HG02943 (cell line): ENCODE data around the gene MRPS5.

Source experiments
- ATAC-seq: cut with Tn5 transposase; IDR thresholded peaks from one replicate; pipeline ENCODE4 v1.9.1; 2021; ENCODE audit warnings: mild to moderate bottlenecking, low read depth, moderate library complexity; ENCODE audit not compliant: unreplicated experiment

The MRPS5 gene

DNA sequence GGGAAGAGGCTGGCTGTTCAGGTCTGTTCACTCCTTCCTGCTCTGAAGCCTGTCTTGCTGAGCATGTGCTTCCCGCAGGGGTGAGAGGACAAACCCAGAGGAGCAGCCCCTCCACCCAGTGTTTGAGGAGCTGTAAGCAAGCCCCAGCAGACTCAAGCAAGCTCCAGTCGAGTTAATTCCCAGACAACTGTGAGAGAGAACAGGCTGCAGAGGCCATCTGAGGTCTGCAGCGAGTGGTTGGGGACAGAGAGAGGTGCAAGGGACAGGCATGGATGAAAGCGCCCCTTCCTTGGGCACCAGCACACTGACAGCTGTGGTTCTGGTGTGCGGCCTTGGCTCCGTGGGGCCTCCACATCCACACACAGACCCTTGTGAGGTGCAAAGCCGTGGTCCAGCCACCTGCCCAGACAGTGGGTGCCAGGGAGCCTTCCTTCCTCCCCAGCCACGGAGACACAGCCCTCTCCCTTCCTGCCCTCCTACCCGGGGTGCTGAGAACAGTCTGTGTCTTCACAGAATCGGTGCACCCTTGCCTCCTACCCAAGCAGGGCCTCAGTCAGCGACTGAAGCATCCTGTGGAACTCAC, 59.9 kb downstream of the MRPS5 start:
- ATAC-seq = no peak

DNA sequence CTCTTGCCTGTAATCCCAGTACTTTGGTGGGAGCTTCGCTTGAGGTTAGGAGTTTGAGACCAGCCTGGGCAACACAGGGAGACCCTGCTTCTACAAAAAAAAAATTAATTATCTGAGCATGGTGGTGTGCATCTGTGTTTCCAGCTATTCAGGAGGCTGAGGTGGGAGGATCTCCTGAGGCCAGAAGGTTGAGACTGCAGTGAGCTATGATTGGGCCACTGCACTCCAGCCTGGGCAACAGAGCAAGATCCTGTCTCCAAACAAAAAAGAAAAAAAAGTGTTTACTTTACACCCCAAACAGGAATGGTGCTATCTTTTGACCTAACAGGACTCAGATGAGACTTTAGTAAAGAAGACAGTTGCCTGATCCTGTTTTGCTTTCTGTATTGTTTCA, 60.5 kb downstream of the MRPS5 start:
- no peak for ATAC-seq

DNA sequence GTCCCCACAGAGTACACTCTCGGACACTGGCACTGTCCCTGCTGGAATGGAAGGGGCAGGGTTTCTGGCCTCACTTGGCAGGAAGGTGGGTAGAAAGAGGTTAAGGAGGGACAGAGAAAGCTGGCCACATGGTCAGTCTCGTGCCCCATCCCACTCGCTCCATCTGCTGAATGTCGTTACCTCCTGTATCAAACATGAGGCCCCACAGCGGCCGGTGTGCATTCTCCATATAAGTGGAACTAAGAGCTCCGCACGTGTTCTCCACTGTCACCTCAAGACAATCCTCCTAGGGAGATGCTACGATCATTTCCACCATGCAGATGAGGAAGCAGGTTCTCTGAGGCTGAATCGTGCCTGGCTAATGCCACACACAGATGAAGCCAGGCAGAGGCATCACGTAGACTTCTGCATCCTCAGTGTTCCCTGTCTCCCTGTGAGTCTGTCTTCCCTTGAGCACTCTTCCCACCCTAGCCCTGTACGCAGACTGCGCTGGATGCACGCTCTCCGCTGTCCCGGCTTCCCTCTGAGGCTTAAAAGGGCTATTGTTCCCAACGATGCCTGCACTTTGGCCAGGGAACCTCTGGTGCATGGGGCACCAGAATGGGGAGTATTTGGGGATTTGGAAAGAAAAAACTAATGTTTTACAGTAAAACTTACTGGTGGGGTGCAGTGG, 61.0 kb downstream of the MRPS5 start:
- ATAC-seq = no peak

DNA sequence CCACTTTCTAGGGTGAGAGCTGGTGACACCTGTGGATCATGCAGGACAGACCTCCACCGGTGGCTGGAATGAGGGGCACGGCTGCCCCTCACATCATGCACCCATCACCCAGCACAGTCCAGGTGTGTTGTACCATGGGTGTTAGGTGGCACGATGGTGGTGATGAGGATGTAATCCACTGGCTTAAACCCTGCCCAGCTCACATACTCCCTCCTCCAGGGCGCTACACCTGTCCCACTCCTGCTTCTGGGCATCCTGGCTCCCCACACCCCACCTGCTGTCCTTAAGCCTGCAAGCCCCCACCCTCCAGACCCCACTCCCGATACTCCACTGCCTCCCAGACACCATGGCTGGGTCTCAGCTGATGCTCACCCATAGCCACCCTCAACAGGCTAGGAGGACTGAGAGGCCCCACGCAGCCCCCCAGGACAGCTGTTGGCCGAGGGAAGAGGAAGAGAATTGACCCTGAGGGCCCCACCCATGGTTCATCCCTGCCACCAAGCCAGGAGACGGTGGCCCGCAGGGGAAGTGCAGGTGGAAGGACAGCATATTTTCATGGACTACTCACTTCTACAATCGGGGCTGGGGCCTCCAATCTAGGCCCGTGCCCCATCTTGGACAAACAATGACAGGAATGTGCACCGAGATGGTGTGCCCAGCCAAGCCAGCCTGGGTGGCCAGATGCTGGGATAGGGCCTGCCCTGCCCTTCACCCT, 61.8 kb downstream of the MRPS5 start:
- no peak for ATAC-seq

DNA sequence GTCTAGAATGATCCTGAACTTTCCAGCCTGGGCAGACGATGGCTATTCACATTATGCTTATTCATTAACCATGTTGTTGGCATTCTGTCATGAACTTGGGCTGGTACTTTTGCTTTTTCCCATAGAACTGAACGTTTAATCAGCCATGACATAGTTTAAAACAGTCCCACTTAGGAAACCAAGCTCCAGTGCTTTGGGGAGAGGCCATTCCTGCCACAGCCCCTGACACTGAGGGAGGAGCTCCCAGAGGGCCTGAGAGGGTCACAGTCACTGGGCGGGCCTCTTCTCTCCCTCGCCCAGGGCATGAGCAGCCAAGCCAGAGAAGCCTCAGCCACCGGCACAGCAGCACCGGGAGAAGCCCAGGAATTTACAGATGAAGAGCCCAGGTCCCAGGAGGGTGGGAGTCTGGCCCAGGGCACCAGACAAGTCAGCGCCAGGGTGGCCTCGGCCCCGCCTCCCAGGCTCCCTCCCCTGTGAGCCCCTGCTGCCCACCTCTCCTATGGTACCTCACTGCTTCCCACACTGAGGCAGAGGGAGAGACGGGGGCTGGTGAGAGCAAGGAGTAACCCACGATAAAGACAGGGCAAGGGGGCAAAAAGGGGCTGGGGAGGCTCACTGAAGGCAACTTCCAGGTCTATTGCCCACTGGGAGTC, 62.5 kb downstream of the MRPS5 start:
- ATAC-seq = no peak

DNA sequence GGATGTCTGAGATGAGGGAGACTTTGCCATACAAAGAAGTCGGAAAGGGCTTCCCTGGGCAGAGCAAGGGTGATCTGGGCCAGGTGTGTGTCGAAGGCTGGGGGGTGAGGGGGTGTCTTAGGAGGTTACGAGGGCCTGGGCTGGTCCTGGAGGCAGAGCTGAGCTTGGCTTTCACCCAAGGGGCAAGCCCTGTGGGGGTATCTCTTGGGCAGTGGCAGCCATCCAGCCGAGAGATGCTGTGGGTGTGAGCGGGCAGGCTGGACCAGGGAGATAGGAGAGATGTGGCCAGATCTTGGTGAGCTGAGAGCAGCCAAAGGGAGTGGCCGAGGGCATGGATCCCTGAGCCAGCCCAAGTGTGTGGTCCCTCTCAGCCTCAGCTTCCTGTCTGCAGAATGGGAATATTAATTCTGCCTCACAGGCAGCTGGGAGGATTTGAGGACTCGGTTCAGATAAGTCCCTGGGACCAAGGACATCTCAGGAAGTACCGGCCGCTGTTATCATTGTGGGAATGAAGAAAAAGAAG, 63.1 kb downstream of the MRPS5 start:
- no peak for ATAC-seq

DNA sequence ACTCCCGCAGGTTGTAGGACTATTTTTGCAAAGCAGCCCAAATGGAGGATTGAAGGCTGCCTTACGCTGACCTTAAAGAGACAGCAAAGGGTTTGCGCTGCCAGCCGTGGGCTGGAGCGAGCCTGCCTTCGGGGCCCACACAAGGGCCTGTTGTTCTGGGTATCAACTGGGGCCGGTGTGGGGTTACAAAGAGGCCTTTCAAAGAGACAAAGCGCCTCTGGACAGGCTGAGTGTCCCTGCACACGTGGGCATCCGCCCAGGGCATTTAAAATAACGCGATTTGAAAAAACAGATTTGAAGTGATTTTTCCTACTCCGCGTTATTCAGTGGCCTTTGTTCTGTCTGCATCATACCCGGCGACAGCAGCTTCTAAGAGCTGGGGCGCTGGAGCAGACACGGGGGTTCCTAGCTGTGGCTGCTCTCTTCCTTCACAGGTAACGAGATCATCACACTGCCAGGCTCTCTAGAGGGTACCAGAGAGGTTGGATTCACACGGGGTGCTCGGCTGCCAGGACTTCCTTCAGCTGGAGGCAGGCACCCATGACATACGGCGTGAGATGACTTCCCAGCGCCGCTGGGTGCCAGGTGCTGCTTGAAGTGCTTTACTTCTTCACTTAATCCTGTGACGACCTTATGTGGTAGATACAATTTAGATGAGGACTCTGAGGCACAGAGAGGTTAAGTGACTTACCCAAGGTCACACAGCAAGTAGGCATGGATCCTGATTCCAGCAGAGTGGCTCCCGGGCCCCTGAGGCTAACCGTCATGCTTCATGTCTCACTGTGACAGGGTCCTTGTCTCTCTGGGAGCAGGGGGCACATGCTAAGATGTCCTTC, 63.9 kb downstream of the MRPS5 start:
- ATAC-seq = no peak

DNA sequence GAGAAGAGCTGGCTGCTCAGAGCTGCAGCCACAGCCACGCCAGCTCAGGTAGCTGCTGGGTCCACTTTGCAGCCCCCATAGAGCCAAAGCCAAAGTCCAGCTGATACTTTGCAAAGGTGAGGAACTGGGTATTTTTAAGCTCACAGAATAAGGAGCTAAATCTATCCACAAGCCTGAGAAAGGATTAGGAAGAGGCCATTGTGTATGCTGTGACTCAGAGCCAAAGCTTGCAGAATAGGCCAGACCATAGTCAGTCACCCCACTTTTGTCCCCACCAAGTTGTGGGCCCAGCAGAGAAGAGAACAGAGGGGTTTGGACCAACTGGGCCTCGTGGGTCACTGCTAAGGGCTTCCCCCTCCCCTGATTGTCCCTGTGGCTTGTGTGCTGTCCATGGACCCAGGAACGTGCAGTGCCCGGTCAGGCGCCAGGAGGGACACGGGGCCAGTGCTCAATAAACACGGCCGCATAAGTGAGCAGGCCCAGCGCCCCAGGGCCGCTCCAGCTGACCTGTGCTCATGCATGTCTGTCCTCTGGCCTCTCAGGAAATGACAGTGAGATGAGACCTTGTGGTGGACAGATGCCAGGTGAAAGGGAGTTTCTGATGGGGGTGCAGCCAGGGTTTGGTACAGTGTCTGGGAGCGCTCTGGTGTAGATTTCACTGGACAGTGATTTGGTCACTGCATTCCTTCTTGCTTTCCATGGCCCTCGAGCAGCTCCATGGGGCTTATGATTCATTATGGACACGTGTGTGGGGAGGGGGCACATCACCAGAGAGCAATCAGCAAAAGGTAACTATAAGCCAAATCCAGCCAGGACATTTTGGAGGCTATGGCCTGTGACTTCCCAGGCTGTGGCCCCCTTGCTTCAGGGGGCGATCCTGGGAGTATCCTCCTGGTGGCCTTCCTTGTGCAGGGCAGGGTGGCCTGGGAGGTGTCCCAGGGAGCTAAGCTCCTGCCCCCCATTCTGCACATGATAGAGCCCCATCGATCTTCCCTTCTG, 64.8 kb downstream of the MRPS5 start:
- no peak for ATAC-seq

DNA sequence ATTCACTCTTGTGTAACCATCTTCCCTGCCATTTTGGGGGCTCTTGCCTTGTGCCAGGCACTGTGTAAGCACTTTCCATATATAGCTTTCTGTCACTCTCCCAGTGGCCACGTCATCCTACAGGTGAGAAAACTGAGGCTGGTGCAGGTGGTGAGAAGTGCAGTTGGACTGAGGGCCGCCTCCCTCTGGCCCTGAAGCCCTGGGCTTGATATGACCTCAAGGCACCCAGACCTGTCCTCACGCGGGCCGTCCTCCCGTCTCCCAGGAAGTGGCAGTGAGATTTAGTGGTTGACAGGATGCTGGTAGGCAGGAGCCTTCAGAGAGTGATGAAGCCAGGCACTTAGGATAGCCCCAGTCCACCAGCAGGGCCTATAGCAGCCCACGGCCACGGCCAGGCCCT, 65.6 kb downstream of the MRPS5 start:
- no peak for ATAC-seq

DNA sequence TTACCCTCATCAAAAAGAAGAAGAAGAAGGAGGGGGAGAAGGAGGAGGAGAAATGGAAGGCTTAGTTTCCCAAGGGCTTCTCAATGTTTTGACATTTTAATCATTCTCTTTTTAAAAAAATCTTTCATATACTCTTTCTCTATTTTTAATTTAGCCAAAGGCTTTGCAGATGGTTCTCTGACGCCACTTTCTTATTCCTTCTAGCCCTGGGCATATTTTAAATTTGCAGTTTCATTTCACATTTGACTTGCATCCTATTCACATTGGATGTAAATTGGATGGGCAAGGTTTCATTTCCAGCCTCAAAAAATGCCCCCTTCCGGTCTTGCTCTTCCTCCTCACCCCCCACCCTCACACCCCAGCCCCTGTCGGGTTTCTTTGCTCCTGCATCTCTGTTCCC, 66.3 kb downstream of the MRPS5 start:
- ATAC-seq = no peak

DNA sequence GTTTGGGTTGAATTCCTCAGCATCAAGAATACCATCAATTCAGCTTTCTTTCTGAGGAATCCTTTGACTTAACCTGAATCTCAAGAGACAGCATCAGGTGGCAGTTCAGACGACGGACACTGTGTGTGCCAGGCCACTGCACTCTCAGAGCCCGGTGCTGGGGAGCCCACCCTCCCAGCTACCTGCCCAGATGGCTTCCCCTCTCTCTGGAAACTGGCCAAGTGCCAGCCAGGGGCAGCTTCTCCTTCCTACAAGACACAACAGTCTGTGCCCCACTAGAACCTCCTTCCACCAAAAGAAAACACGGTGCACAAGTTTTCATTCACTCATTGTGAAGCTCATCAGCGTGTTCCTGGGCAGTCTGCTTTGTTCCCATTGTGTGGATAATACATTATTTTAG, 67.6 kb downstream of the MRPS5 start:
- no peak for ATAC-seq

DNA sequence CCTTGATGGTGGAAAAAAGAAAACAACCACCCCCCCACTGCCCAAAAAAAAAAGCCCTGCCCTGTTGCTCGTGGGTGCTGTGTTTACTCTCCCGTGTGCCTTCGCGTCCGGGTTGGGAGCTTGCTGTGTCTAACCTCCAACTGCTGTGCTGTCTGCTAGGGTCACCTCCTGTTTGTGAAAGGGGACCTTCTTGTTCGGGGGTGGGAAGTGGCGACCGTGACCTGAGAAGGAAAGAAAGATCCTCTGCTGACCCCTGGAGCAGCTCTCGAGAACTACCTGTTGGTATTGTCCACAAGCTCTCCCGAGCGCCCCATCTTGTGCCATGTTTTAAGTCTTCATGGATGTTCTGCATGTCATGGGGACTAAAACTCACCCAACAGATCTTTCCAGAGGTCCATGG, 68.1 kb downstream of the MRPS5 start:
- ATAC-seq = no peak

DNA sequence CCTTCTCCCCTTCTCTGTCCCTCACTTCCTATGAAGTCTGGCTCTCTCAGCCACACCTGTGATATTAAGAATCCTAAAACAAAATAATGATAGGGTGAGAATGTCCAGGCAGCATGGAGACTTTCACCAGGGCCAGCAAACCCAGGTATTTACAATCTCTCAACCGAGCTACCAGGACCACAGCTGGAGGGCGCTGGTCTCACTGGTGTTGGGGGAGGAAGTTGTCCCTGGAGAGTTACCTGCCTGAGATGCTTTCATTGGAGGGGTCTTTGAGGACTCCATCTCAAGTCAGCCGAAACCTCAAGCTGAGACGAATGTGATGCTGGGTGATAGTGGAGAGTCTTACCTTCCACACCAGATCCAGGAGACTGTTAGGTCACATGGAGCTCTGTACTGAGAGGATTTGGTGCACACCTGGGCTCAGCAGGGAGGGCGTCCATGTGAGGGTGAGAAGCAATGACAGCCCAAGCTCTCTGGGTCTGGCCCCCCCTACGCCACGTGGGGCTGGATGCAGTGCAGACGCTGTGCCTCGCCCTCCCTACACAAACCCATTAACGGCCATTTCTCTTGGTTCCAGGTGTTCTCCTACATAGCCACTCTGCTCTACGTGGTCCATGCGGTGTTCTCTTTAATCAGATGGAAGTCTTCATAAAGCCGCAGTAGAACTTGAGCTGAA, 68.7 kb downstream of the MRPS5 start:
- ATAC-seq = no peak

DNA sequence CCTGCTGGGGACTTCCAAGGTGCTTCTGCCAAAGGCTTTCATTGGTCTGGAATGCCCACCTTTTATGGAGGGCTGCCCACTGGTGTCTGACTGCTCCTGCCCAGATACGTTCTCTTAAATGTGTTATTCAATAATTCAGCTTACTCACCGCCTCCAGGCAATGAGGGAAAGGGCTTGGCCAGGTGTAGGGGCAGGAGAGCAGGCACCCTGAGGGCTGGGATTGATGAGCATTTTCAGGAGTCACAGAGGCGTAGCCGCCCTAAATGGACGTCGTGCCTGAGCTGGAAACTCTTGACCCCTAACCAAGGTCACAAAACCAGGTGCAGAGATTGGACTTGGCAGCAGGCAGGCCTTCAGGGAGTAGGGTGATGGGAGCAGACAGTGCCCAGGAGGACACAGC, 69.3 kb downstream of the MRPS5 start:
- no peak for ATAC-seq

DNA sequence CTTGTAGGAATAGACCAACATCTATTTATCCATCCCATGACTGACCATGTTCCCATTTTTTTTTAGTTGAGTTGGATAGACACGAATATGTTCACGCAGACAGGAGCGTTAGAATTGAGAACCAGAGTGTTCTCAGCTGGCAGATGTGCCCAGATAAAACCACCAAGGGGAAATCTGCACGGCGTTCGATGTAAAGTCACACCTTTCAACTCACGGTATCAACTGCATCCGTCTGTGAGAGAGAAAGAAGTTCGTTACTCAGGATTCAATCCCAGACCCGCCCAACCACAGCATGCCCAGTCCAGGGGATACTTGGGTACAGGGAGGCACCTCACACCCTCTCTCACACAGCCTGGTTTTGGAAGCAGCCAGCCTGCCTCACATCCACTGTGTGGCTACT, 70.0 kb downstream of the MRPS5 start:
- ATAC-seq = no peak

DNA sequence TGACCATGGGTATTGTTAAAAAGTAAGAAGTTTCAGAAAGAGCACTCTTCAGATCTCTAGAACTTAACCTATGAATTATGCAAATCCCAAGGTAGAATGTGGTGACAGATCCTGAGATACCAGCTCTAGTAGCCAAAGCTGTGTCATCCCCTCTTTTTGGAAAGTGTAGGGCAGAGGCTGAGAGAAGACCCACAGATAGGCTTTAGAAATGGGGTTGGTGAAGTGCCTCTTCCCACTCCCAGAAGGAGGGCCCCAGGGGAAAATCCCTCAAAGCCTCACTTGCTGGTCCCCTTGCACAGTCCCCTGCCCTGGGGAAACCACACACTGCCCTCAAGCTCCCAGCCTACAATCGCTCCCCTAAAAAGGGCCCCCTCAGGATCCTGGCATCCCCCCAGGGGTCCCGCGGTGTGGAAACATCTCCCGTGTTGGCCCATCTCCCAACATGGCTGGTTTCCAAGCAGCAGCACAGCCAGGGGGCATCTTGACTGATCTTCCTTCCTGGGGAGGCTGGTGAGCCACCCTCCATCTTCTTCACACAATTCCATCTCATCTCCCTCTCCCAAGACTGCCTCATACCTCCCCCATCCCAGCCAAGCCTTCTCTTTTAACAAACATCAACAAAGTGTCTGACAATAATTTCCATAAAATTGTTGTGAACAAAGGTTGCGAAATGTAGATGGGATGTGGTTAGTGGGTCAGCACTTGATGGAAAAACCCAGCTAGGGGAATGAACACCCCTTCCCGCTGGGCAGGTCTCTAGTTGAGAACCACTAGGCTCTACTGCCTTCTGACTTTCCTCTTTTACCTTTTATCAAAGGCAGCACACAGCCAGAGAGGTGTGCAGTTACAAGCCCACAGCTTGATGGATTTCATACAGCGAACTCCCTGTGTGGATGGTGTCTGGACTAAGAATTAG, 71.0 kb downstream of the MRPS5 start:
- no peak for ATAC-seq

DNA sequence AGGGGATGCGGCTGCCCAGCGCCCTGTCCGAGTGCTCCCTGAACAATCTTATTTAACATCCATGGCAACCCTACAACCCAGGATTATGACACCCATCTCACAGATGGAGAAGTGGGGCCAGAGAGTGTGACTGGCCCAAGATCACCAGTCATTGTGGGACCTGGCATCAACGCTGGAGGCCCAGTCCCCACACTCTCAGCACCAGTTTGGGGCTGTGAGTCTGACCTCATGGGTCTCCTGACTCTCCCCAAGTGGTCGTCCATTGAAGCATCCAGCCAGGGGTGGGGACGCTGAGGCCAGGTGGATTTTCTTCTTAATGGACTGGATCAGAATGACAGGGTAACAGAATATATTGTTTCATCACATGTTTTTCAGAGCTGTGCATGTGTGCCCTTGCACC, 71.6 kb downstream of the MRPS5 start:
- no peak for ATAC-seq

DNA sequence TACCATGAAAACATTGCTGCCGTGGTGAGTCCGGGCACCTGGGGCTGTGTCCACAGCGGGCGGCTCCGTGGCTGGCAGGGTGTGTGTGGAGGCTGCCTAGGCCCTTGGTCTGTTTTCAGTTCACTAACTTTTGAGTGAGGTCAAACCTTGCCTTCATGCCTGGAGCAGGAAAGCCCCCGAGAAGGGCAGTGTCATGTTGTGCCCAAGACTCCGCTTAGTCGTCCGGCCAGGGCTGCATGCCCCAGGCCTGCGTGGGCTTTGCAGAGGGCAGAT, 72.0 kb downstream of the MRPS5 start:
- no peak for ATAC-seq
